ENCODE measurements around the gene PACS2.

The PACS2 gene

GRCh38 chr14:105417690-105418121 lies 103.2 kb downstream of the PACS2 start:
- H3K4me3 ChIP-seq (ENCODE audit: low read depth, low read length): no peak overlapping the region
- no peak for TF ChIP-seq CTCF (IDR thresholded peaks at IDR 0.05; ENCODE audit: borderline replicate concordance, insufficient read depth, low read depth, low read length)

- H3K4me3 ChIP-seq (ENCODE audit: low read depth, low read length): peak overlapping the region; percentile 70
- no peak for TF ChIP-seq CTCF (IDR thresholded peaks at IDR 0.05; ENCODE audit: borderline replicate concordance, insufficient read depth, low read depth, low read length)
Measured at GRCh38 chr14:105418269-105419194, 104.0 kb downstream of the PACS2 start.

- H3K4me3 ChIP-seq (ENCODE audit: low read depth, low read length): peak within 1 kb of the TSS; percentile 94
- TF ChIP-seq CTCF (IDR thresholded peaks at IDR 0.05; ENCODE audit: borderline replicate concordance, insufficient read depth, low read depth, low read length): no peak
Measured at GRCh38 chr14:105419195-105420091, 104.9 kb downstream of the PACS2 start, which contains the start of gene MTA1. MTA1 (plus strand) TSS chr14:105419827; CDS start chr14:105420036, 209 bp downstream.

- TF ChIP-seq CTCF (IDR thresholded peaks at IDR 0.05; ENCODE audit: borderline replicate concordance, insufficient read depth, low read depth, low read length): no peak
- peak overlapping the region; percentile 94 for H3K4me3 ChIP-seq (ENCODE audit: low read depth, low read length)
Measured at GRCh38 chr14:105420101-105420973, 105.8 kb downstream of the PACS2 start.

GRCh38 chr14:105420974-105421674 lies 106.6 kb downstream of the PACS2 start:
- no peak for TF ChIP-seq CTCF (IDR thresholded peaks at IDR 0.05; ENCODE audit: borderline replicate concordance, insufficient read depth, low read depth, low read length)
- peak overlapping the region; percentile 94 for H3K4me3 ChIP-seq (ENCODE audit: low read depth, low read length)
